Bone marrow (tissue), 2 donors: ENCODE measurements around the gene MROH2A.

Experiments used
- DNase-seq, 2 donors: peaks; one replicate each; lab custom pipeline; 2025; lab: John Stamatoyannopoulos, UW

The MROH2A gene

GRCh38 chr2:233761040-233761769 lies 16.9 kb upstream of the MROH2A start:
- no peak for DNase-seq

GRCh38 chr2:233764264-233764663 lies 13.9 kb upstream of the MROH2A start:
- DNase-seq = no peak

- DNase-seq = no peak
Observed at GRCh38 chr2:233764761-233765160, 13.4 kb upstream of the MROH2A start.

- DNase-seq = no peak
Observed at GRCh38 chr2:233766416-233766815, 11.7 kb upstream of the MROH2A start.

- DNase-seq = no peak
Observed at GRCh38 chr2:233768076-233768475, 10.1 kb upstream of the MROH2A start.

GRCh38 chr2:233769260-233769659 lies 8.9 kb upstream of the MROH2A start:
- no peak for DNase-seq

- no peak for DNase-seq
Observed at GRCh38 chr2:233772153-233772552, 6.0 kb upstream of the MROH2A start.

- DNase-seq = no peak
Observed at GRCh38 chr2:233772583-233772982, 5.5 kb upstream of the MROH2A start.

- no peak for DNase-seq
Observed at GRCh38 chr2:233773854-233774253, 4.3 kb upstream of the MROH2A start.

GRCh38 chr2:233775414-233775813 lies 2.7 kb upstream of the MROH2A start:
- DNase-seq = no peak

- DNase-seq = no peak
Observed at GRCh38 chr2:233779722-233780121, 1.6 kb downstream of the MROH2A start.

GRCh38 chr2:233780771-233781170 lies 2.6 kb downstream of the MROH2A start:
- DNase-seq = no peak

- DNase-seq = no peak
Observed at GRCh38 chr2:233789554-233789953, 11.4 kb downstream of the MROH2A start.

- no peak for DNase-seq
Observed at GRCh38 chr2:233791151-233791882, 13.2 kb downstream of the MROH2A start.

GRCh38 chr2:233791883-233792329 lies 13.8 kb downstream of the MROH2A start:
- no peak for DNase-seq

GRCh38 chr2:233792720-233793119 lies 14.6 kb downstream of the MROH2A start:
- no peak for DNase-seq

- no peak for DNase-seq
Observed at GRCh38 chr2:233793465-233794127, 15.5 kb downstream of the MROH2A start.

- DNase-seq = no peak
Observed at GRCh38 chr2:233794128-233794658, 16.1 kb downstream of the MROH2A start.

GRCh38 chr2:233795735-233796171 lies 17.6 kb downstream of the MROH2A start:
- DNase-seq = no peak

GRCh38 chr2:233796254-233796653 lies 18.1 kb downstream of the MROH2A start:
- DNase-seq = no peak

GRCh38 chr2:233798335-233799086 lies 20.4 kb downstream of the MROH2A start:
- DNase-seq = no peak
